ENCODE results near the gene GABRG3.

Gene GABRG3

DNA sequence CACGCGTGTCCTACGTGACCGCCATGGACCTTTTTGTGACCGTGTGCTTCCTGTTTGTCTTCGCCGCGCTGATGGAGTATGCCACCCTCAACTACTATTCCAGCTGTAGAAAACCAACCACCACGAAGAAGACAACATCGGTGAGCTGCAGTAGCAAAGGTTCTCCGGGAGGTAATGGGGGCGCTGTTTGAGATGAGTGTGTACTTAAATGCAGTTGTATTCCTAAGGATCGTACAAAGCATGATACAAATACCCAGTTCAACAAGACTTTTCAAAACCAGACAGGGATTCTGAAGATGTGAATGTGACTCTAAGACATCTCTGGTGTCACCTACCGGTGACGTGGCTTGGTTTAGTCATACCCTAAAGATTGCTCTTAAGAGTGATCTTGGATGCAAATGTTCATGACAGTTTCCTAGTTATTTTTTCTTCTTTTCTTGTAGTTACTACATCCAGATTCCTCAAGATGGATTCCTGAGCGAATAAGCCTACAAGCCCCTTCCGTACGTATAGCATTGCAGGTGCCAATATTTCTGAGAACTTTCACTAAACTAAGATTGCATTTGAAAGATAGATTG lies 556.6 kb downstream of the GABRG3 start:
- Mint-ChIP-seq H3K36me3 (ENCODE audit: low read depth) (no peaks in the 10 kb centered on the region), H3K4me3 (no peak overlapping the region), H3K4me1 (ENCODE audit: low read depth) (no peaks in the 10 kb centered on the region), H3K27me3 (ENCODE audit: low read depth) (no peaks in the 10 kb centered on the region), H3K27ac (no peak overlapping the region), H3K9me3 (peaks cover 51% of the 10 kb centered on the region)

GRCh38 chr15:27529399-27529798 lies 558.4 kb downstream of the GABRG3 start:
- no peaks in the 10 kb centered on the region for H3K4me1 Mint-ChIP-seq (ENCODE audit: low read depth)
- no peaks in the 10 kb centered on the region for H3K36me3 Mint-ChIP-seq (ENCODE audit: low read depth)
- H3K9me3 Mint-ChIP-seq, result peaks cover 56% of the 10 kb centered on the region
- H3K27ac Mint-ChIP-seq, result no peak overlapping the region
- H3K4me3 Mint-ChIP-seq, result no peak overlapping the region
- no peaks in the 10 kb centered on the region for H3K27me3 Mint-ChIP-seq (ENCODE audit: low read depth)

GRCh38 chr15:27530994-27531393 lies 560.0 kb downstream of the GABRG3 start:
- Mint-ChIP-seq H3K4me1 (ENCODE audit: low read depth) (no peaks in the 10 kb centered on the region), H3K36me3 (ENCODE audit: low read depth) (no peaks in the 10 kb centered on the region), H3K27me3 (ENCODE audit: low read depth) (no peaks in the 10 kb centered on the region), H3K9me3 (peaks cover 54% of the 10 kb centered on the region), H3K27ac (no peak overlapping the region), H3K4me3 (no peak overlapping the region)

DNA sequence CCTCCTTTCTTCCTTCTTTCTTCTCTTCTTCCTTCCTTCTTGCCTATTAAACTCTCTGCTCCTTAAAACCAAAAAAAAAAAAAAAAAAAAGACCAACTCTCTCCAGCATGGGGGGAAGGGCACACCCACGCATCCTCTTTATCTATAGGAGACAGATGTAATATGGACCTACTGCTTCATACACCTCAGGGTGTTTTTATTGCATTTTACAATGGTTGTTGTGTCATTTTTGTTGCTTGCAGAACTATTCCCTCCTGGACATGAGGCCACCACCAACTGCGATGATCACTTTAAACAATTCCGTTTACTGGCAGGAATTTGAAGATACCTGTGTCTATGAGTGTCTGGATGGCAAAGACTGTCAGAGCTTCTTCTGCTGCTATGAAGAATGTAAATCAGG lies 561.4 kb downstream of the GABRG3 start:
- Mint-ChIP-seq H3K4me1 (ENCODE audit: low read depth) (no peaks in the 10 kb centered on the region), H3K9me3 (peaks cover 44% of the 10 kb centered on the region), H3K27me3 (ENCODE audit: low read depth) (no peaks in the 10 kb centered on the region), H3K4me3 (no peak overlapping the region), H3K36me3 (ENCODE audit: low read depth) (no peaks in the 10 kb centered on the region), H3K27ac (no peak overlapping the region)

- Mint-ChIP-seq H3K36me3 (ENCODE audit: low read depth) (no peaks in the 10 kb centered on the region), H3K9me3 (peaks cover 42% of the 10 kb centered on the region), H3K4me3 (no peak overlapping the region), H3K4me1 (ENCODE audit: low read depth) (no peaks in the 10 kb centered on the region), H3K27me3 (ENCODE audit: low read depth) (no peaks in the 10 kb centered on the region), H3K27ac (no peak overlapping the region)
These were observed 564.6 kb downstream of the GABRG3 start for GRCh38 chr15:27535445-27536129.

DNA sequence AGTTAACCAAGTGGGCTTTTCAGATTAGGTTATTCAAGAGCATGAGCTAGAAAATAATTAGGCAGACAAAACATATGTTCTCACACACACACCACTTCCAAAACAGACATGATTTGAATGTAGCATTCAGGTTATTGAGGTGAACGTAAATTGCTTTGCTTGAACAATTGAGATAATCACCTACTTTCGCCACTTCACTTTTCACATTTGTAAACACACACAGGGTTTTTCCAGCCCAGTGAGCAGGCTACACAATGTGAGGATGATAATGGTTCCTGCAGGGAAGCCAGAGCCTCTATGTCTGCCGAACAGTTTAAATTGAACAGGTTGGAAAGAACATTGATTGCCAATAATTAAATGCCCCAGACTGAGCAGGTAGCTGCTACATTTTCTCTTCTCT lies 567.3 kb downstream of the GABRG3 start:
- Mint-ChIP-seq H3K27me3 (ENCODE audit: low read depth) (no peaks in the 10 kb centered on the region), H3K4me1 (ENCODE audit: low read depth) (no peaks in the 10 kb centered on the region), H3K4me3 (no peak overlapping the region), H3K36me3 (ENCODE audit: low read depth) (no peaks in the 10 kb centered on the region), H3K27ac (no peak overlapping the region), H3K9me3 (peaks cover 31% of the 10 kb centered on the region)

DNA sequence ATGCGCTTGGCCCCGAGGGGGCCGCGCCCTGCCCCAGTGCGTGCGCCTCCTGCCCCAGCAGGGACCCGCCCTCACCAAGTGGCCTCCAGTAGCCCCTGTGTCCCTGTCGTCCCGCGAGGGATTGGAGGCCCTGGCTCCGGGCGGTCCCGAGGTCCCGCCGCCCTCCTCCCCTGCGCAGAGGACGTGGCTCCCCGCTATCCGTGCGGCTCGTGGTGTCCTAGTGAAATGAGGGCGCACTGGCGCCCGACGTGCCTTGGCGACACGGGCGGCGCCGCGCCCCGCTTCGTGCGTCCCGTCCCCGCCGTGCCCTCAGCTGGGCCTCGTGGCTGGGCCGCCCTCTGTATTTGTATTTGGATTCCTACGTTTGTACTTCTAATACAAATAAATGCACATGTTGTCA lies 570.6 kb downstream of the GABRG3 start:
- Mint-ChIP-seq H3K36me3 (ENCODE audit: low read depth) (no peaks in the 10 kb centered on the region), H3K4me1 (ENCODE audit: low read depth) (no peaks in the 10 kb centered on the region), H3K9me3 (peaks cover 33% of the 10 kb centered on the region), H3K4me3 (no peak overlapping the region), H3K27me3 (ENCODE audit: low read depth) (no peaks in the 10 kb centered on the region), H3K27ac (no peak overlapping the region)

DNA sequence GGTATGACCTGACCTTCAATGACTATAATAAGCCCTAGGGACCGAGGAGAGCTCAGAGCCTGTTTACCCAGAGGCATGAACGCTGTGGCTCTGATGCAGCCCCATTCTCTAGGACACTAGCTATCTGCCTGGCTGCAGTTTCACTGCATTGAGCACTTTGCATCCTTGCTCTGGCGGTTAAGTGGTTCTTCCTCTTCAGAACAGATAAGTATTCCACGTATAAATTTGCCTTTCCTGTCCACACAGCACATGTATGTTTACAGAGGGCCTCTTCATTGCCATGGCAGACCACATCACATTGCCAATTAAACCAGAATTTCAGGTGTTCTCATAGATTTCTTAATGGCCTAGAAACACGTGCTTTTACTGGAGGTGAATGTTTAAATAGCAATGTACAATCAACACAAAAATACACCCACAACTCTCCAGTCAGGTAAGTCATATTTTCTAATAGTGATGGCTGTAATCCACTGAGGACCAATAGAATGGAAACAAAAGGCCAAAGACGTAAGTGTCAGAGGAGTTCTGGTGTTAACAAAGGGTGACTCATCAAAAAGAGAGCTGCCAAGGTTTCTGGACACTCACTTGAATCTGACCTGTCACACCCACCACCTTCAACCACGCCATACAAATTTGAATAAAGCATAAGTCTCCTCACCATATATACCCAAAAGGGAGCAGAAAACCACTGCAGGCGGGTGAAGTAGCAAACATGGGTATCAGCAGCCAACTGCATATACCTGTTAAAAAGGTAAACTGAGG lies 574.7 kb downstream of the GABRG3 start:
- no peak overlapping the region for H3K4me3 Mint-ChIP-seq
- H3K27me3 Mint-ChIP-seq (ENCODE audit: low read depth), result no peaks in the 10 kb centered on the region
- H3K9me3 Mint-ChIP-seq, result peaks cover 24% of the 10 kb centered on the region
- no peak overlapping the region for H3K27ac Mint-ChIP-seq
- H3K4me1 Mint-ChIP-seq (ENCODE audit: low read depth), result no peaks in the 10 kb centered on the region
- H3K36me3 Mint-ChIP-seq (ENCODE audit: low read depth), result no peaks in the 10 kb centered on the region

DNA sequence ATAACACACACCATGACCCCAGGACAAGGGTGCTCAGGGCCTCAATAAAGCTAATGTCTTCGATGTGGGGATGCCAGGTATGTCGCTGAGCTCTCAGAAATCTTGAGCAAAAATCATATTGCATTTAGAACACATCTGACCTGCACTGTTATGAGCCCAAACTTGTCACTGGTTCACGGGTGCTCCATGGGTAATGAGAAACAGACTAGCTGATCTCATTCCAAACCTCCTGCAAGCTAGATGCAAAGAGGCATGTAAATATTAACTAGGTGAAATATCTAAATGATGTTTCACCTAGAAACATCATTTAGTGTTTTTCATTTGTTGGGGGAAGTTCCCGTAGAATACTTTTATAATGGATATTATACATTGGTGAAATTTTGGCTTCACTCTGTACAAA lies 578.8 kb downstream of the GABRG3 start:
- Mint-ChIP-seq H3K9me3 (peaks cover 30% of the 10 kb centered on the region), H3K27ac (no peak overlapping the region), H3K4me1 (ENCODE audit: low read depth) (no peaks in the 10 kb centered on the region), H3K36me3 (ENCODE audit: low read depth) (no peaks in the 10 kb centered on the region), H3K4me3 (no peak overlapping the region), H3K27me3 (ENCODE audit: low read depth) (no peaks in the 10 kb centered on the region)

GRCh38 chr15:27550635-27551034 lies 579.7 kb downstream of the GABRG3 start:
- Mint-ChIP-seq H3K4me1 (ENCODE audit: low read depth) (no peaks in the 10 kb centered on the region), H3K27me3 (ENCODE audit: low read depth) (no peaks in the 10 kb centered on the region), H3K36me3 (ENCODE audit: low read depth) (no peaks in the 10 kb centered on the region), H3K4me3 (no peak overlapping the region), H3K9me3 (peaks cover 36% of the 10 kb centered on the region), H3K27ac (no peak overlapping the region)

- H3K4me3 Mint-ChIP-seq, result no peak overlapping the region
- H3K9me3 Mint-ChIP-seq, result peaks cover 38% of the 10 kb centered on the region
- no peaks in the 10 kb centered on the region for H3K27me3 Mint-ChIP-seq (ENCODE audit: low read depth)
- H3K36me3 Mint-ChIP-seq (ENCODE audit: low read depth), result no peaks in the 10 kb centered on the region
- no peaks in the 10 kb centered on the region for H3K4me1 Mint-ChIP-seq (ENCODE audit: low read depth)
- no peak overlapping the region for H3K27ac Mint-ChIP-seq
These were observed 590.8 kb downstream of the GABRG3 start for GRCh38 chr15:27561816-27562215.

- Mint-ChIP-seq H3K4me1 (ENCODE audit: low read depth) (no peaks in the 10 kb centered on the region), H3K27ac (no peak overlapping the region), H3K36me3 (ENCODE audit: low read depth) (no peaks in the 10 kb centered on the region), H3K27me3 (ENCODE audit: low read depth) (no peaks in the 10 kb centered on the region), H3K9me3 (peaks cover 34% of the 10 kb centered on the region), H3K4me3 (no peak overlapping the region)
These were observed 592.9 kb downstream of the GABRG3 start for GRCh38 chr15:27563765-27564370.

DNA sequence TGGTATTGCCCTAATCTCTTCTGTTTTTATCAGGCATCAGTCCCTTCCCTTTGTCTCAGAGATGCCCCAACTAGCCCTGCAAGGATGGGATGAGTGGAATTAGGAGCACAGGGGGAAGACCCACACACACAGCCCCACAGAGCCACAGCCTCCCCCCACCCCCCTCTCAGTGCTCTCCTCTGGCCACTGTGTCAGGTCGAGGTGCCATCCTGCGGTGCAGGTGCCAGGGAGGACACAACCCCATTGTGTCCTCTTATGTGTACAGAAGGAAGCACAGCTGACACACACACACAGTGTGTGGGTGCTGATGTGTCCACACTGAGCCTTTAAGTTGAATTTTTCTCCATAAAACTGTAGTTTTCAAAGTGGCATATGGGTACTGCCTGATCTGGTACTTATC lies 593.7 kb downstream of the GABRG3 start:
- no peak overlapping the region for H3K4me3 Mint-ChIP-seq
- no peaks in the 10 kb centered on the region for H3K4me1 Mint-ChIP-seq (ENCODE audit: low read depth)
- H3K36me3 Mint-ChIP-seq (ENCODE audit: low read depth), result no peaks in the 10 kb centered on the region
- H3K9me3 Mint-ChIP-seq, result peaks cover 30% of the 10 kb centered on the region
- no peak overlapping the region for H3K27ac Mint-ChIP-seq
- no peaks in the 10 kb centered on the region for H3K27me3 Mint-ChIP-seq (ENCODE audit: low read depth)

DNA sequence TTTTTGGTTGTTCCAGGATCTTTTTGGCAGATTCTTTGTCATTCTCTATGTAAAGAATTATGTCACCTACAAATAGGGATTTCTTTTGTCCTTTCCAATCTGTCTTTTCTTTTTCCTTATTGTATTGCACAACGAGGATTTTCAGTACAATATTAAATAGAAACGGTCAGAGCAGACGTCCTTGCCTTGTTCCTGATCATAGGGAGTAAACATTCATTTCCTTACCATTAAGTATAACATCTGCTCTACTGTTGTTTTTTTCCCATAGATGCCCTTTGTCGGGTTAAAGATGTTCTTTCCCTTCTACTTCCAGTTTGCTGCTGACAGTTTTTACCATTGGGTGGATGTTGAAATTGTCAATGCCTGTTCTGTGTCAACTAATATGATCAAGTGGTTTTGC lies 599.8 kb downstream of the GABRG3 start:
- Mint-ChIP-seq H3K9me3 (peaks cover 32% of the 10 kb centered on the region), H3K27ac (no peak overlapping the region), H3K27me3 (ENCODE audit: low read depth) (no peaks in the 10 kb centered on the region), H3K4me1 (ENCODE audit: low read depth) (no peaks in the 10 kb centered on the region), H3K4me3 (no peak overlapping the region), H3K36me3 (ENCODE audit: low read depth) (no peaks in the 10 kb centered on the region)
